Renal cortex interstitium (tissue), 11 donors: Measurements from ENCODE around the gene TCP11. TPM values are rescaled to one million over a fixed set of nuclear protein-coding genes. Genes with fewer than 3 reads are reported as not detected.

Experiments
- DNase-seq, 11 donors: peaks; one replicate each; pipeline ENCODE4 v3.0.0-alpha.2; 2013; ENCODE audit warnings: low read depth in 9 of 11, low spot score in 4 of 11; ENCODE audit errors: extremely low read depth in 1 of 11
- polyA plus RNA-seq, 3 donors: library from polyadenylated mRNA; unstranded; fragments of 120-200 nt; gene quantifications; one replicate each; pipeline ENCODE4 v1.2.1, GENCODE V29; 2013; ENCODE audit not compliant: insufficient read length in 3 of 3

The TCP11 gene
- polyA plus RNA-seq, 3 donors = 1.8 to 3.2 (median 2.8) TPM

- no peak for DNase-seq
Measured at GRCh38 chr6:35174501-35174900, 33.4 kb upstream of the TCP11 start.

- DNase-seq = no peak
Measured at GRCh38 chr6:35174088-35174434, 32.9 kb upstream of the TCP11 start.

- no peak for DNase-seq
Measured at GRCh38 chr6:35173427-35174087, 32.4 kb upstream of the TCP11 start.

- no peak for DNase-seq
Measured at GRCh38 chr6:35173044-35173426, 31.9 kb upstream of the TCP11 start.

- no peak for DNase-seq
Measured at GRCh38 chr6:35170891-35171290, 29.8 kb upstream of the TCP11 start.

- no peak for DNase-seq
Measured at GRCh38 chr6:35170166-35170565, 29.0 kb upstream of the TCP11 start.

GRCh38 chr6:35168461-35168861, 27.3 kb upstream of the TCP11 start:
- DNase-seq = peak in 6 of 11 donors; percentile 51 to 80 (median 69)

GRCh38 chr6:35167505-35167904, 26.4 kb upstream of the TCP11 start:
- no peak for DNase-seq

GRCh38 chr6:35166520-35166919, 25.4 kb upstream of the TCP11 start:
- DNase-seq = no peak

GRCh38 chr6:35166116-35166515, 25.0 kb upstream of the TCP11 start:
- DNase-seq = no peak

- DNase-seq = no peak
Measured at GRCh38 chr6:35165630-35166071, 24.5 kb upstream of the TCP11 start.

- no peak for DNase-seq
Measured at GRCh38 chr6:35164868-35165267, 23.7 kb upstream of the TCP11 start.

GRCh38 chr6:35164277-35164676, 23.1 kb upstream of the TCP11 start:
- no peak for DNase-seq

GRCh38 chr6:35163836-35164235, 22.7 kb upstream of the TCP11 start:
- no peak for DNase-seq

- peak in 6 of 11 donors; percentile 60 to 85 (median 66) for DNase-seq
Measured at GRCh38 chr6:35161776-35162607, 20.9 kb upstream of the TCP11 start.

GRCh38 chr6:35161266-35161665, 20.1 kb upstream of the TCP11 start:
- DNase-seq = no peak

GRCh38 chr6:35160642-35161041, 19.5 kb upstream of the TCP11 start:
- no peak for DNase-seq

GRCh38 chr6:35158520-35158919, 17.4 kb upstream of the TCP11 start:
- no peak for DNase-seq

GRCh38 chr6:35154947-35155346, 13.8 kb upstream of the TCP11 start:
- DNase-seq = no peak

GRCh38 chr6:35154262-35154661, 13.1 kb upstream of the TCP11 start:
- no peak for DNase-seq
